Bronchial epithelial cell (primary cell): Measurements from ENCODE around the gene NR2F6. TPM values are rescaled to one million over a fixed set of nuclear protein-coding genes. Genes with fewer than 3 reads are reported as not detected.
A peak's percentile ranks its signal among the peaks of the same experiment; 100 is the strongest.

Experiments used
- DNase-seq: peaks from one replicate; pipeline ENCODE4 v3.0.0-alpha.2; 2010; ENCODE audit warnings: low read depth
- FAIRE-seq: peaks from 2 replicates; lab custom pipeline; 2011; peaks lifted over from hg19 to GRCh38; lab: Jason Lieb, UNC
- H3K27me3 ChIP-seq: 2 replicates; pipeline ENCODE4 v1.5.1; 2011; ENCODE audit warnings: low read length; ENCODE audit not compliant: control insufficient read depth, insufficient read depth
- H3K36me3 ChIP-seq: 2 replicates; pipeline ENCODE4 v1.5.1; 2011; ENCODE audit warnings: low read length; ENCODE audit not compliant: control insufficient read depth, insufficient read depth
- H3K4me3 ChIP-seq: 2 replicates; pipeline ENCODE4 v1.5.1; 2011; ENCODE audit warnings: mild to moderate bottlenecking, low read depth, low read length, control low read depth
- CTCF ChIP-seq: IDR thresholded peaks from 2 replicates; pipeline ENCODE4 v1.5.1; 2011; ENCODE audit warnings: mild to moderate bottlenecking, moderate library complexity, low read length, control low read depth, inconsistent platforms; ENCODE audit not compliant: insufficient read depth, severe bottlenecking
- total RNA-seq: library from RNA; depleted of rRNA; stranded (reverse); fragments of >200 nt; gene quantifications from 2 replicates; pipeline ENCODE4 v1.2.1, GENCODE V29; 2014

Gene NR2F6
- total RNA-seq, 1 donor from 2014 or later: 124 TPM

DNA sequence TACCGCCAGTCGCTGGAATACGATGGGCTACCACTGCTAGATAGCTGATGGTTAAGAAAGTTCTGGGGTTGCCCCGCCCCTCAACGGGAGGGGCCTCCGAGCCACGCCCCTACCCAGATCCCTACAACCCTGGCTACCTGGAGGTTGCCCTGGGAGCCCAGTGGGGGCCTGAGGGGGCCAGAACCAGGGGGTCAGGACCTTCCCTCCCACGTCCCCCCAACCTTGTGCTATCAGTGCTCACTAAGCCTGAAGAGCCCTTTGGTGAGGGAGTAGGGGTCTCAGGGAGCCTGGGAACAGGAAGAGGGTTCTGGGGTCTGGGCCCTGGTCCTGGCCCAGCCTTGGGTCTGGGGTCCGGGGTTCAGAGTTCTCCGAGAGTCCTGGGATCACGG lies 10.8 kb downstream of the NR2F6 start:
- Histone ChIP-seq H3K36me3 (peaks cover 20% of the 10 kb centered on the region), H3K4me3 (peak overlapping the region; percentile 51), H3K27me3 (no peaks in the 10 kb centered on the region)
- FAIRE-seq (no peak), DNase-seq (peak; percentile 44)
- no peak for TF ChIP-seq CTCF

DNA sequence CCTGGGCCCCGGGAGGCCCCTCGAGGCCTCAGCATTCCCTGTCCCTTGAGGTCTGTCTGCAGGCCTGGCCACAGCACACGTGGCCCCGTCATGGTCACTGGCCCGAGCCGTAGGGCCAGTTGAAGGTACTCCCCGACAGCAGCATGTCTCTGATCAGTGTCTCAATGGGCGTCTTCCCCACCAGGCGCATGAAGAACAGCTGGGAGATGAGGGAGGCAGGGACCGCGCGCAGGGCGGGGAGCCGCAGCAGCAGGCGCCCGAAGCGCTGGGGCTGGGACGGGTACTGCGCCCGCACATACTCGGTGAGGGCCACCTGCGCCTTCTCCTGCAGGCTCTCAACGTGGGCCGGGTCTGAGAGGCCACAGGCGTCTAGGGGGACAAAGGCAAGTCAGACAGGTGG lies 13.5 kb downstream of the NR2F6 start:
- no peak for TF ChIP-seq CTCF
- no peak for FAIRE-seq
- DNase-seq: no peak

DNA sequence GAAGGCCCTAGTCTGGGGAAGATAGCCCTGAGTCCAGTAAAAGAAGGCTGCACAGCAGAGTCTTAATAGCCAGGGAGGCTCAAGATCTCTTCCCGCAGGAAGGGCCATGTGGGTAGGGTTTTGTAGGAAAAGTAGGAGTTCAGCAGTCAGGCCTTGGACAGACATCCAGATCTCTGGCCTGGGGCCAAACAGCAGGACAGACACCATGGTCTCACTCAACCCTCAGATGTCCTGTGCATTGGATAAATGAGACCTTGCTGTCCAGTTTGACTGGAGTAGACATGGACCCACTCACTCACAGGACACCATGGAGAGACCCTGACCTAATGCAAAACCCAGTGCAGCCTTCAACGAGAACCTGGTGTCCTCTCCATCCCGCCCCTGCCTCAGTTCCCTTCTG lies 15.8 kb downstream of the NR2F6 start:
- no peak for DNase-seq
- H3K4me3 ChIP-seq: no peak overlapping the region
- peaks cover 14% of the 10 kb centered on the region for H3K36me3 ChIP-seq
- FAIRE-seq: no peak
- H3K27me3 ChIP-seq: no peaks in the 10 kb centered on the region
- TF ChIP-seq CTCF: no peak

More for the DNA sequence above, 13.5 kb downstream of the NR2F6 start:
- Histone ChIP-seq H3K36me3 (peaks cover 16% of the 10 kb centered on the region), H3K27me3 (no peaks in the 10 kb centered on the region), H3K4me3 (no peak overlapping the region)

GRCh38 chr19:17227798-17228367 lies 17.8 kb downstream of the NR2F6 start:
- Histone ChIP-seq H3K36me3 (peaks cover 10% of the 10 kb centered on the region), H3K27me3 (no peaks in the 10 kb centered on the region), H3K4me3 (no peak overlapping the region)
- no peak for FAIRE-seq
- no peak for TF ChIP-seq CTCF
- DNase-seq: no peak

DNA sequence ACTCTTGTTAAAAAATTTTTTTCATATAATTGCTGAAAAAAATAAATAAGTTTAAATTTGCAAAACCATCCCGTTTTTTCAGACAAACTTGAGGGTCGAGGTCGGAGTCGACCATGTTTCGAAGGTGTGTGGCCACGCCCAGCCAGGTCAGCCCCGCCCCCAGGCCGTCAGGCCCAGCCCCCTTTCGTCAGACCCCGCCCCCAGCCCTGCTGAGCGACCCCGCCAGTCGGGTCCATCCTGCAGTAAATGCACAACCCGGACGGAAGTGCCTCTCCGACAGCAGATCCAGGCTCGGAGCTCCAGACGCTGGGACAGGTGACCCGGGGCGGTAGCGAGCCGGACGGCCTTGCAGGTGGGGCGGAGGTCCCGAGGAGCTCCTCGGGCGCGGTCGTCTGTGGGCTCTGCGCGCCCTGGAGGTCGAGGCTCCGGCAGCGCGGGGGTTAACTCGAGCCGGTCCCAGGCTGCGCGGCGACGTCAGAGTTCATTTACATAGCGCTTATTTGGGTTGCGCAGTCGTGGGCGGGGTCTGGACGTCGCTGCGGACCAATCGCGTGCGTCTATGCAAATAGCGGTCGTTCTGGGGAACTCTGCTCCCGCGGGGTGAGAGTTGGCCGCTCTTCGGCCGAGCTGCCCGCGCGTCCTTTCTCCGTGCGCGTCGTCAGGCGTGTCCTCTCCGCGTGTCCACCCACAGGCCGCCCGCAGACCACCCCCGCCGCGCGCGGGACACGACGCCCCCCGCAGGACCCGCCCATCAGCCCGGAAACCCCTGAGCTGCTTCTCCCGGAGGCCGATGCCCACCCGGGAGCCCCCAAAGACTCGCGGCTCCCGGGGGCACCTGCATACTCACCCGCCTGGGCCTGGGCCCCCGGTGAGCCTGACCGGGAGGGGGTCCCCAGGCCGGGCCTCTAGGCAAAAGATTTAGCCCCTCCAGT lies 19.5 kb downstream of the NR2F6 start, which contains the start of gene OCEL1:
TSS of gene OCEL1 (plus strand) at position 225 of the 932 bp plus-strand sequence. CDS start at position 247, 22 bp downstream.
- DNase-seq (peak; percentile 89), FAIRE-seq (no peak)
- TF ChIP-seq CTCF: no peak
- H3K36me3 ChIP-seq: peaks cover 4% of the 10 kb centered on the region
- H3K27me3 ChIP-seq: no peaks in the 10 kb centered on the region
- H3K4me3 ChIP-seq: peak within 1 kb of the TSS; percentile 68
